DMS153 treated with DMSO at 0.1 percent for 48 hours (cell line): ENCODE data around the gene SMIM8.

Experiments
- DNase-seq: peaks from one replicate; lab custom pipeline; 2025; ENCODE audit not compliant: unreplicated experiment; lab: John Stamatoyannopoulos, UW

The SMIM8 gene

DNA sequence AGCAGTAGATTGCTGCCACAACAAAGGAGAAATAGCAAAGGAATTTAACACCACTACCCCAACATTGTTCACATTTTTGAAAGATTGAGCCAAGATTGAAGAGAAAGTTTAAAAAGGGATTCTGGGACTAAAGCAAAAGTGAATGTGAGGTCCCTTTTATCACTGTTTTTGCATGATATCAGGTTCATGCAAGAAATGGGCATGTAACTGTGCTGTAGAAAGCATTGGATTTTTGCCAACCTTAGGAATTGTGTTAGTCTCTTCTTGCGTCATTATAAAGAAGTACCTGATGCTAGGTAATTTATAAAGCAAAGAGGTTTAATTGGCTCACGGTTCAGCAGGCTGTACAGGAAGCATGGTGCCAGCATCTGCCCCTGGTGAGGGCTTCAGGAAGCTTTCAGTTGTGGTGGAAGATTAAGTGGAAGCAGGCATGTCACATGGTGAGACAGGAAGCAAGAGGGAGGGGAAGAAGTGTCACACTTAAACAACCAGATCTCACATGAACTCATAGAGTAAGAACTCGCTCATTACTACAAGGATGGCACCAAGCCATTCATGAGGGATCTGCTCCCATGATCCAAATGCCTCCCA lies 11.3 kb downstream of the SMIM8 start:
- no peak for DNase-seq

DNA sequence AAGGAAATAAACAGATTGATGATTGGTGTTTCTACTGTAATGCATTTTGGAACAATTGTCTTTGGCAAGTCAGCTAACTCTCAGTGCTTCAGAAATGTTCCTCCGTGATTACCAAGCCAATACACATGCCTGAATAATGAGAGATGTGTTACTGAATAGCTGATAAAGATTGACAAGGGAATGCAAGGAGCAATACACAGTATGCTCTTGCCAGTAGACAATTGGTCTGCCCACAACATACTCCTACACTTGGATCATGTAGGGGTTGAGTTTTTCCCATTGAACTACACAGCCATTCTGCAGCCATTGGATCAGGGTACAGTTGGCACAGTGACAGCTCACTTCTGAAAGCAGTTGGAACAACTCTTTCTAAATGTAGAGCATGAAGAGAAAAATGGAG lies 12.3 kb downstream of the SMIM8 start:
- no peak for DNase-seq

DNA sequence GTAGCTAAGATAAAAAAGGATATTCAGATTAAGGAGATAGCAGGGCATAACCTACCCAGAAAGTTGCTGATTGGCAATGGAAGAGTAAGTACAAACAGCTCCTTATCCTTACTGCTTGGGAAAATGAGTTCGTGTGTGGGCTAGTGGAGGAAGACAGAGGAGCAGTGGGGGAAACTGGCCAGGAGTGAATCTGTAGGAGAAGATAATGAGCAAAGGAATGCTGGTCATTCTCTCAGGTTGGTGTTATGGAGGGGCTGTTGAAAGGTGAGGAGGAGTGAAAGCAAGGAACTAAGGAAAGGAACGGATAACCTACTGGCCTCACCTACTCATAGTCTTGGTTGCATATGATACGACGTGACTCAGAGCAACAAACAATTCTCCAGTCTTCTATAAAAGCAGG lies 14.0 kb downstream of the SMIM8 start:
- DNase-seq = no peak

DNA sequence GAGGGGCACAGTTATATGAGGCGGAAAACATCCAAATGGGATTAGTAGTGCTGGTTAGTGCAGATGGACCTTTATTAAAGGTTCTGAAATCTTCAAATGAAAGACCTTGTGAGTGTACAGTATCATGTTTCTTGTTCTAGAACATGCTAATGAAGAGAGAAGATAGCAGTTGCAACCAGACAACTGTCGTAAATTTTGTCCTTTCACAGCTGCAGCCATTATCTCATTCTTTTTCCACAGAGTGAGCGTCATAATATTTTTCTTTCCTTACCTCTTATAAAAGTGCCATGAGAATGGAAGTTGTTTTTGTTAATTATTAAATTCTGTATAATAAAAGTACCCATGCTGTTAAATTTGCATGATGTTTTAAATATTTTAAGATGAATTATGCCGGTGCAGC lies 17.8 kb downstream of the SMIM8 start:
- no peak for DNase-seq

DNA sequence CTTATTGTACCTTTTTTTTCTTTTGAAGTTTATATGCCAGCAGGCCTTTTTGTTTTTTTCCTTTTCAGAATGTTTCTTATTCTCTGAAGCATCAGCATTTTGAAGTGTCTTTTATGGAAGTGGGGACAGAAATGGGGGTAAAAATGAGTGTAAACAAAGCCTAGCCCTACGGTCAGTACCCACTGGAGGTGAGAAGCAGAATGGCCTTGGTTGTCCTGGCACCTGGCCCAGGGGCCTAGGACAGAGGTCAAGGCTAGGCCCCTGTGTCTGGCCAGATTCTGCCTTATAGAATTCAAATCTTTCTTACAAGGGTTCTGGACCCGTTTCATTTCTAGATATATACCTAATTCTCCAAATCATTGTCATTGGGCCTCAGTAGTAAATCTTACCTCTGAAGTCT lies 18.8 kb downstream of the SMIM8 start:
- DNase-seq = no peak

DNA sequence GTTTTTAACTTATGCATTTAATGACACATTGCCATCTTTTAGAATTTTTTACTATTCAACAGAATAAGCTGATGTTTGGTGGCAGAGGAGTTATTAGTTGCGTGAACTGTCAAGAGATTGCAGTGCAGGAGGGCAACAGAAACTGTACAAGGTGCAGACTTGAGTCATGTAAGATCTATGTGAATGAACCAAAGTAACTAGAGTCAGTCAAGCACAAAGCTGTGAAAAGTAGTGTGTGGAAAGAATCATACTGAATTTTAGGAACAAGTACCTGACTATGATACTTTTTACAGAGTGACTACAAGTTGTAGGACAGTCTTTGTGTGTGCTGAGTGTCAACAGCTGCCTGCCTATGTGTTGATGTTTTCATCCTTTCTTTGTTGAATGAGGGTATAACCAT lies 19.5 kb downstream of the SMIM8 start:
- DNase-seq = no peak

DNA sequence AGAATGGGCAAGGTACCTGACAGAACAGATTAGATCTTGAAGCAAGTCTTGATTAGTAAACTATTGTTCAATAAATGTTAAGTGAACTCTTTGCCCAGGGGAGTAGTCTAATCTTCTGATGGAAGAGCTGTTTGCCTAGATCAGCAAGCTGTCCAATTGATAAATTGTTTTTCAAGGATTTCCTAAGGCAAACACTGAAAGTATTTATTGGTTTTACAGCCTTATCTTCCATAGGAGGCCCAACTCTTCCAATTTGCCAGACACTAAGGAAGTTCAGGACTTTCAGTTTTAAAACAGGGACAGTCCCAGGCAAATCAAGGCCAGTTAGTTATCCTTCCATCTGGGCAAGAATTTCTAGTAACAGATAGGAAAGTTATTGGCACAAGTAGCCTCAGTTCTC lies 20.4 kb downstream of the SMIM8 start:
- DNase-seq = no peak

DNA sequence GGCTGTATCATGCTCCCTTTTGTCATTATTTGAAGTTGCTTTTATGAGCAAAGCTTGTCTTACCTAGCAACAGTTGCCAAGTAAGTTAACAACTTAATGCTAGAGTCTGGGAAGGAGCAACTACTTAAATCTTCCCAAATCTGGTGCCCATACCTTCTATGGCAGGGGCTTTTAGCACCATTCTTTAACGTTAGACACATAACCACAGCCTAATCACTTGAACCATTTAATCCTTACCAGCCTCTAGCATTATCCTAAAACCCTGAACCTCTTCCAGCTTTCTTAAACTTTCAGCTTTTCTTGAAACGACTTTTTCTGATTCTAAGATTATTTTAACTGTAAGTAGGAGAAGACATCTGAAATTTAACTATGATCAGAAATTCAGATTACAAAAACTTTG lies 22.3 kb downstream of the SMIM8 start, which contains the start of gene C6orf163:
TSS of gene C6orf163 (plus strand) at position 83 of the 400 bp plus-strand sequence. CDS start at position 370, 287 bp downstream.
- no peak for DNase-seq

DNA sequence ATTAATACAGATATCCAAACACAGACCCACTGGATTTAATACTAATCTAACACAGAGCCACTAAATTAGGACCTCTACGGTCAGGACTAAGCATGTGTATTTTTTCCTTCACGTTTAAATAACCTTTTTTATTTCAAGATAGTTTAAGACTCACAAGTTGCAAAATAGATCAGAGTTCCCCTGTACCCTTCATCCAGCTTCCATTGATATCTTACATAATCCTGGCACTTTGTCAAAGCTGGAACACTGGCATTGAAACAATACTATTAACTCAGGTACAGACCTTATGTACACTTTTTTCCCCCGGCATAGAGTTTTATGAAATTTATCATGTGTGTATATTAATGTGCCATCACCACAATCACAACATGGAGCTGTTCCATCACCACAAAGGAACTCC lies 24.3 kb downstream of the SMIM8 start:
- no peak for DNase-seq

DNA sequence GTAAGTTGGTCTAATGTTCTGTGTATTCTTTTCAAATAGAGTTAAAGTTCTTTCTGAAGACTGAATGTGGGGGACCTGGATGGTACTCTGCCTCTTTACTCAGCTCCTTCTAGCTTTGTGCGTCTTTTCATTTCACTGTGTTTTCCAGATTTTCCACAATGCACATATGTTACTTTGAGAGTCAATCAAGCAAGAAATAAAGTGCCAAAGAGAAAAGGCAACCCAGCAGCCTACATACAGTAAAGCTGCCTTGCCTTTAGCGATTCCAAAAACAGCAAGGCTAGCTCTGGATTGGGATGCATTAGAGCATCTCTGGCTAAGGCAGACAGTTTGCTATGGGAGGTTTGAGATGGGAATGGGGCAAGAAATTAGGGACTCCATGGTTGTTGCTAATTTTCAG lies 27.5 kb downstream of the SMIM8 start:
- no peak for DNase-seq

DNA sequence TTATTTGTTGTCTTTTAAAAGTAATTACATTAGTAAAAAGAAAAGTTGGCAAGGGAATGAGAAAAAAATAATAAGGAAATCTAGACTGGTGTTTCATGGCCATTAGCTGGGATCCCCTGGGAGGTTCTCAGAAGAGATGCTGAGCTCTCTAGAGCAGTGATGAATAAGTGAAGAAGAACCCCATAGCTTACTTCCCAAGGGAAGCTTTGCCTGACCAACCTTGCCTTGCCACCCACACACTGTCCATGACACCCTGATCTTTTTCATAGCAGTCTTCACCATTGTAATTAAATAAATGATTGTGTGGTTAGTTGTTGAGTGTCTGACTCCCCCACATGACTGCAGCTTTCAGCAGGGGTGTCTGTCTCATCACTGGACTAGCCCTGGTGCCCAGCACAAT lies 28.1 kb downstream of the SMIM8 start:
- DNase-seq = no peak

DNA sequence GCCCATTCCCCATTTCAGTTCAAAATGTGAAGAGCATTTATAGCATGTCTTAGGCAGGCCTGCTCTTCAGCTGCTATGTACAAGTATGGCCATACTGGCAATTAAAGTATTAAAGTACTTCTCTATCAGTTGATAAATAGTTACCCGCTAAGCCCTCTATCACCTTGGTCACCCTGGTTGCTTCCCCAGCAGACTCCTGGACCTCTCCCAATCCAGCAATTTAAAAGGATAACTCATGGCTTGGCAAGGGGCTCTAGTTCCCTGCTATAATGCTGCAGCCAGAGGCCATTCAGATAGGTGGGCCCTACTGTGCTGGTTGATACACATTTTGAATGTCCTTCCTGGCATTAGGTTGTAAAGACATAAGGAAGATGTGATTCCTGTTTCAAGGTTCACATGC lies 29.2 kb downstream of the SMIM8 start:
- DNase-seq = no peak

DNA sequence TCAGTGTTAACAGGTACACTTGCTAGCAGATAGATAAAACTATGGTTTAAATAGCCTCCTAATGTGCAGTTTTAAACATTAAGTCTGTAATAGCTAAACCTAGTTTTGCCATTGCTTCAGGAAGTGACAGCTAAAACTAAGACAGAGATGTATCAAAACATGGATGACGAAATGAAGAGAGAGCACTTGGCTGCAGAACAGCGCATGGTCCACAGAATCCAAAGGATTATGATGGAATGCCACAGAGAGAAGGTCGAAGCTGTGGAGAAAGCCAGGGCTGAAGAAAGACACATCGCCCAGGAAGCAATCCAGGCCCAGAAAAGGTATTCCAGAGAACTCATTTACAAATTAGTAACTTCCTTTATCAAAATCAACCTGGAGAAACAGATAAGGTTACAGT lies 33.8 kb downstream of the SMIM8 start:
- no peak for DNase-seq

DNA sequence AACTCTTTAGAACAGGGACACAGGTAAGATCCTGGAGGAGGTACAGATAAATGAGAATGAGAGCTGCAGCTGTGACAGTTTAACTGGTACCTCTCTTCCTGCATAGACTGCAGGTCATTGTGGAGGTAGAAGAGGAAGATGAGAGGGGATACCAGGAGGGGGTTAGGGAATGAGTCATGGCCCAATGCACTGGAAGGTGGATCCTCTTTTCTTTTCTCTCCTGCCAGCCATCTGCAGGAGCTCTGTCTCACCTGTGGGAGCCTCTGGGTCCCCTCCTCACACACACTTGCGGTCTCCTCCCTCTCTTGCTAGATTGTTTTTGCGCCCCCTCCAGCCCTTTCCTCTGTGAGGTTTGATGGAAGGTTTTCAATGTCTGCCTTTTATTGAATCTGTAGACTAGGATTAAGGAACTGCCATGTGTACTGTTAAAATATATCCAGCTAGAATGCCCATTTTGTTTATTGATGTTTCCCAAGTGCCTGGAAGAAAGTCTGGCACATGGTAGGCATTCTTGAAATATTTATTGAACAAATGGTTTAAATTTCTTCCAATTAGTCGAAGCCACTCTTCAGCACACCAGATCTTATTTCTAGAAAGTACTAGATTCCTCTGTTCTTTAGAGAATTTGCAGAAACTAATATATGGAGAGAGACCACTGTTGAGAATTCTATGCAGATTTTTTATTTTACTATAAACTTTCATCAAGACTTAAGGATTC lies 35.2 kb downstream of the SMIM8 start:
- no peak for DNase-seq

DNA sequence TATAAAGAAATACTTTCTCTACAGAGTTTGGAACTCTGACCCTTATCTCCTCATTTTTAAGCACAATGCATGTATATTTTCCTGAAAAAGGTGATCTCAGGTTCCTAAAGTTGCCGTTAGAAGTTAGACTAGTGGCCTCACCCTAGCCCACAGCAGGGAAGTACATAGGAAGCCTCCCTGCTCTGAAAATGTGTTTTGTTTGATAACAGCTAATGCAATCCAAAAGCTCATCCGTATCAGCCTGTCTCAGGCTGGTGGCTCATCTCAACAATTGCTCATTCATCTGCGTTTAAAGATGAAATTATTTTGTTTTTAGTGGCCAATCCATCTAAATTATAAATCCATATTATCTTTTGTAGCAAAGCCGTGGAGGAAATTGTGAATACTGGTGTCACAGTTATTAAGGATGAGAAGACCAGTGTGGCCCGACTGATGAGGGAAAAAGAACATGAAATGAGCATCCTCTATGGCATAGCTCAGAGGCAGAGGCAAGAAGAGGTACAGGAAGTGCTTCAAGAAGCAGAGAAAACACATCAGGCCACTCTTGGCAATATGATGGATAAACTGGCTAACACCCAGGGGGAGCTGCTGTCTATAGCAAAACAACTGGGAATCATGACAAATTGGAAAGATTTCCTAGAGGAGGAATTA lies 42.3 kb downstream of the SMIM8 start:
- DNase-seq = no peak

DNA sequence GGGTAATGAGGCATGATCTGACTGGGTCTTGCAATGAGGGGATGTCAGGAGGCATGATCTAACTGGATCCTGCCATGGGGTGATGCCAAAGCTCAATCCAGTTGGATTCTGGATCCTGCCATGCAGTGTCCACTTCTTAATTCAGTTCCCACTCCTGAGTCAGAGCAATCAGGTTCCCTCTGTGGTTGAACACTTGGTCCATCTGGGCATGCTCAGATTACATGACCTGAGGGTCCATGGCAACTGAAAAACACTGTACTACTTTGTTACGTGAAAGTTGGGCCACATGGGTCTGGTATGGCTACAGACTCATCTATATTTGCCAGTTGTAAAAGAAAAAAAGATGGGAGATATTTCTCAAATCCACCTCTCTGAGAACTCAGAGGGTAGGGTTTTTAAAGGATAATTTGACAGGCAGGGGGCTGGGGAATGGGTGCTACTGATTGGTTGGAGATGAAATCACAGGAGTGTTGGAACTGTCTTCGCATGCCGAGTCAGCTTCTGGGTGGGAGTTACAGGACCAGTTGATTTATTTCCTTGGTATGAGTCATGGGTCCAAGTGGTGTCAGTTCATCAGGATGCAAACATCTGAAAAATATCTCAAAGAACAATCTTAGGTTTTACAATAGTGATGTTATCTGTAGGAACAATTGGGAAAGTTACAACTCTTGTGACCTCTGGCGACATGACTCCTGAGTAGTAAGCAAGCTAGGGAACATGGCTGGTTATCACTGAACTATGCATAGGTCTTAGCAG lies 43.9 kb downstream of the SMIM8 start:
- no peak for DNase-seq

DNA sequence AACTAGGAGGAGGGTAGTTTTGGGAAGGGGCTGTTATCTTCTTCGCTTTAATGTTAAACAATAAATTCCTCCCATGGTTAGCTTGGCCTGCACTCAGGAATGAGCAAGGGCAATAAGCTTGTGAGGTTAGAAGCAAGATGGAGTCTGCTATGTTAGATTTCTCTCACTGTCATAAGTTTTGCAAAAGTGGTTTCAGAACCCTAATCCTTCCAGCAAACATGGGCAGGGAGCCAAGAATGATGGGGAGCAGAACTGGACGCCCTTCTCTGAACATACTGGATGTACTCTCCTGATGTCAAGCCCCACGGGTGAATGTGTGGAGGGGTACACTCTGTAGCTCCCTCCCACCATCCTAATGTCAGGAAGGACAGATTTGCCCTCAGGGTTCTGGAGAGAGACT lies 44.5 kb downstream of the SMIM8 start:
- DNase-seq = no peak

DNA sequence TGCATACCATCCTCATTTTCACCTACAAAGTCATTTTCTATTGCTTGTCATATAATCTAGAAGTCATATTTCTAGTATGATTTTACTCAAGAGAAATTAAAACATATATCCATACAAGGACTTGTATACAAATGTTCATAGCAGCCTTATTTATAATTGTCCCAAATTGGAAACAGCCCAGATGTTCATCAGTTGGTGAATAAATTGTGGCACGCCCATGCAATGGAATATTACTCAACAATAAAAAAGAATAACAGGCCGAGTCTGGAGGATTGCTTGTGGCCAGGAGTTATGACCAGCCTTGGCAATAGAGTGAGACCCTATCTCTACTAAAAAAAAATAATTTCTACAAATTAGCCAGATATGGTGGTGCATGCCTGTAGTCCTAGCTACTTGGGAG lies 51.0 kb downstream of the SMIM8 start:
- DNase-seq = no peak

DNA sequence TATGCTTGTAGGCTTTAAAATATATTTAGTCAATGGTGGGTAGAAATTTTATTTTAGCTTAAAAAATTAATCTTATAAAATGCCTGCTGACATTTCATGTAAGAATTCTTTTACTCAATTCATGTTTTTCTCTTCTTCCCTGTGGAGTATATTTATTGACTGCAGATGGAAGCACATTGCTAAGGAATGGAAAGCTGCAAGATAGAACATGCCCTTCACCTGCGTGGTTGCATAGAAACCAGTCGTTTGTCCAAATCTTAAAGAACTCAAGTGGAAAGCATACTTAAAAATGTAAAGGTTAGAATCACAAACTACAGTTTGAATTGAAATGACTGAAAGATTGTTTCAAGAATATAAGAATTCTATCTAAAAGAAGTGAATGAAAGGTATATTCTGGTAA lies 52.9 kb downstream of the SMIM8 start:
- no peak for DNase-seq

DNA sequence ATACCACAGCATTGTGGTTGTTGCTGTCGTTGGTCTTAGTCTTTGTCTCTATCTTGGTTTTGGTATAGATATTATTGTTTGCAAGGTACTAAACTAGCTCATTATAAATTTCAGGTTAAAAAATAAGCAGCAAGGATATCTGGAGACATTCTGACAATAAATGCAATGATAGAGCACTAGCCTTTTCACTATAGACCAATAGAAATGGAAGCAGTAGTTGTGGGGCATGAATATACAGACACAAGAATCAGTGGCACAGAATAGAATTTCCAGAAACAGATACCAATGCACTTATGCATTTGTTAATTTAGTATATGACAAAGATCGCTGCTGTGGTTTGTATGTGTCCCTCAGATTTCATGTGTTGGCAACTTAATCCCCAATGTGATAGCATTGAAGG lies 54.3 kb downstream of the SMIM8 start:
- DNase-seq = no peak

DNA sequence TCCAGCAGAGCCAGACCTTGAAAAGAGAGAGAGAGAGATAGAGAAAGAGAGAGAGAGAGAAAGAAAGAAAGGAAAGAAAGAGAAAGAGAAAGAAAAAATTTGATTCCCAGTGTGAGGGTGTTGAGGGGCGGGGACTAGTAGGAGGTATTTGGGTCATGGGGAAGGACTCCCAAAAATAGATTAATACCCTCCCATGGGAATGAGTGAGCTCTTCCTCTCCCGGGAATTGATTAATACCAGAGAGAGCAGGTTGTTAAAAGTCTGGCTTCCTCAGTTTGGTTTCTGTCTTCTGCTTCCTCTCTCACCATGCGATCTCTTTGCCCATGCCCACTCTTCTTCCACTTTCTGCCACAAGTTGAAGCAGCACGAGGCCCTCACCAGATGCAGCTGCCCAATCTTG lies 56.6 kb downstream of the SMIM8 start:
- no peak for DNase-seq

DNA sequence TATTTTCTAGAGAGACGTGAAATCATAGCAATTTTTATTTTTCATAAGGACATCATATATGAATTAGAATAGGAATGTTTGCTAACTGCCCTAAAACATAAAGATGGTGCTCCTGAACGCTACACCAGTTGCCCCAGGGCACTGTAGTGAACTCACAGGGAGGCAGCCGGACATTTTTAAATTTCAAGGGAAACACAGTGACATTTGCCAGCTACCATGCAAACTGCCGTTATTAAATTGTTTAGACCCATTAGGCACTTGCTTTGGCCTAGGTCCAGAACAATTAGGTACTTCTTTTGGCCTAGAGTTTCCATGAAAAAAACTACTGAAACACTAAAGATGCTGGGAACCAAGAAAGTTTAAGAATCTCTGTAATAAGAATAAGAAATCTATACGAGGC lies 60.5 kb downstream of the SMIM8 start:
- no peak for DNase-seq
